Measurements from ENCODE around the gene BCAS3. TPM values are rescaled to one million over a fixed set of nuclear protein-coding genes. Genes with fewer than 3 reads are reported as not detected.
A peak's percentile ranks its signal among the peaks of the same experiment; 100 is the strongest.

BCAS3 gene
- total and polyA plus RNA-seq, 5 experiments from 2014 or later = 25.7 to 41.4 (median 32.8) TPM

DNA sequence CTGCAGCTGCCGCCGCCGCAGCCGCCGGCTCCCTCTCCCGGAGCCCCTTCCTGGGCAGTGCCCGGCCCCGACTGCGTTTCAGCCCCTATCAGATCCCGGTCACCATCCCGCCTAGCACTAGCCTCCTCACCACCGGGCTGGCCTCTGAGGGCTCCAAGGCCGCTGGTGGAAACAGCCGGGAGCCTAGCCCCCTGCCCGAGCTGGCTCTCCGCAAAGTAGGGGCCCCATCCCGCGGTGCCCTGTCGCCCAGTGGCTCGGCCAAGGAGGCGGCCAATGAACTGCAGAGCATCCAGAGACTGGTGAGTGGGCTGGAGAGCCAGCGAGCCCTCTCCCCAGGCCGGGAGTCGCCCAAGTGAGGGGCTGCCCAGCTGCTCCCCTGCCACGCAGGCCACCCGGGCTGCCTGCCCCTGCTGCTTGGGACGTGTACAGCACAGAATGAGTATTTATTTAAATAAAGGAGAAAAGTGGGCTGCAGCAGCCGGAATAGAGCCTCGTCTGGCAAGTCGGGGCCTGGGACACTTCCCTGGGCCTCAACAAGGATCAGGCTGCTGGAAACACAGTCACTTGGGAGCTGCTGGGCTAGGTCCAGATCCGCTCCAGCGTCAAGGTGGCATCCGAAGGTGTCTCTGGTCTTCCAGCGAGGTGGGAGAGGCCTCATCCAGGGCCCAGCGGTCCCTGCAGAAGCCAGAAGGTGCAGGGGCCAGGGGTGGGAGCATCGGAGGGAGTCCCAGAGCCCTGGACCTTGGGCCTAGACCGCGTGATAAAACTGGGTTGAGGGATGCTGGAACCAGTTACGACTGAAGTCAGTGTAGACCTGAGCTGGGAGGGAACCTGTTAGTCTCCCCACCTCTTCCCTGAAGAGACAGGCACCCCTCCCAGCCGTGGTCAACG is 730.7 kb downstream of the BCAS3 start:
- Mint-ChIP-seq H3K27me3 (peaks cover 27 to 60% (median 48%) of the 10 kb centered on the region in 5 donors), H3K27ac (peak overlapping the region in 1 of 10 donors; percentile 62), H3K9me3 (no peaks in the 10 kb centered on the region), H3K36me3 (no peaks in the 10 kb centered on the region), H3K4me3 (peak overlapping the region; percentile 20 to 79 (median 74)), H3K4me1 (peaks cover 18 to 35% (median 34%) of the 10 kb centered on the region in 4 donors)
- POLR2A ChIA-PET = no interaction called here
- DNase-seq (peak in 2 of 10 donors; percentile 17 to 61), ATAC-seq (no peak)

DNA sequence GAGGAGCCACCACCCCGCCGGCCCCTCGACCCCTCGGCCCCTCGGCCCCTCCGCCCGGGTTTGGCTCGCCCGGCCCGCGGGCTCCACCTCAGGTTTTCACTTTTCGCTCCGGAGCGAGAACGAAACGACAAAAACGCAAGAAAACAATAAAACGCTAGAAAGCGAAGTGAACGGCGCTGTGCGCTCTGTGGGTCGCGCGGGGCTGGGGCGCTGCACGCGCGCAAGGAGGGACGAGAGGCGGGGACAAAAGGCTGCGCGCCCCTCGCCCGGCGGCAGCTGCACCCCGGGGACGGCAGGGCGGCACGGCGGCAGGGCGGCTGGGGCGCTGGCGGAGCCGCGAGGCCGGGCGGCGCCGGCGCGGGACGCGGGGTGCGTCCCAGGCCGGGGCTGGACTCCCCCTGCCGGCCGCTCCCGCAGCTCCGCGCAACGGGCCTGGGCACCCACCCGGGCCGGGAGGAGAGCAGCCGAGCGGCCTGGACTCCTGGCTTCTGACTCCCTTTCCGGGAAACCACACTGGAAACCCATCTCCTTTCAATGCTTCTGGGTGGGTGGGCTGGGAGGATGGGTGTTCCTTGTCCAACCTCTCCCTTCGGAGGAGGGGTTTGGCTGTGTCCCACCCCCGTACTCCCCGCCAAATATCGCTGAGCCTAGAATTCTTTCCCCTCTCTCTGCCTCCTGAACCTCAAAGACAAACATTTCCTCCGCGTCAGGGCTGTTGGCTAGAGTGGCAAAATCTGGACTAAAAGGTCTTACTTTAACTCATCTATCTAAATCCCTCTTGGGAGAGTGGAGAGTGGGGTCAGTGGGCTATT is 731.9 kb downstream of the BCAS3 start:
- peak overlapping the region; percentile 68 to 86 (median 80) for H3K4me3 Mint-ChIP-seq
- H3K27ac Mint-ChIP-seq = no peak overlapping the region
- POLR2A ChIA-PET = no interaction called here
- H3K36me3 Mint-ChIP-seq = no peaks in the 10 kb centered on the region
- peaks cover 19 to 50% (median 41%) of the 10 kb centered on the region in 5 donors for H3K27me3 Mint-ChIP-seq
- H3K9me3 Mint-ChIP-seq = no peaks in the 10 kb centered on the region
- ATAC-seq (peak; percentile 11 to 25), DNase-seq (peak in 4 of 10 donors; percentile 35 to 54 (median 43))
- H3K4me1 Mint-ChIP-seq = peaks cover 17 to 27% (median 24%) of the 10 kb centered on the region in 4 donors

DNA sequence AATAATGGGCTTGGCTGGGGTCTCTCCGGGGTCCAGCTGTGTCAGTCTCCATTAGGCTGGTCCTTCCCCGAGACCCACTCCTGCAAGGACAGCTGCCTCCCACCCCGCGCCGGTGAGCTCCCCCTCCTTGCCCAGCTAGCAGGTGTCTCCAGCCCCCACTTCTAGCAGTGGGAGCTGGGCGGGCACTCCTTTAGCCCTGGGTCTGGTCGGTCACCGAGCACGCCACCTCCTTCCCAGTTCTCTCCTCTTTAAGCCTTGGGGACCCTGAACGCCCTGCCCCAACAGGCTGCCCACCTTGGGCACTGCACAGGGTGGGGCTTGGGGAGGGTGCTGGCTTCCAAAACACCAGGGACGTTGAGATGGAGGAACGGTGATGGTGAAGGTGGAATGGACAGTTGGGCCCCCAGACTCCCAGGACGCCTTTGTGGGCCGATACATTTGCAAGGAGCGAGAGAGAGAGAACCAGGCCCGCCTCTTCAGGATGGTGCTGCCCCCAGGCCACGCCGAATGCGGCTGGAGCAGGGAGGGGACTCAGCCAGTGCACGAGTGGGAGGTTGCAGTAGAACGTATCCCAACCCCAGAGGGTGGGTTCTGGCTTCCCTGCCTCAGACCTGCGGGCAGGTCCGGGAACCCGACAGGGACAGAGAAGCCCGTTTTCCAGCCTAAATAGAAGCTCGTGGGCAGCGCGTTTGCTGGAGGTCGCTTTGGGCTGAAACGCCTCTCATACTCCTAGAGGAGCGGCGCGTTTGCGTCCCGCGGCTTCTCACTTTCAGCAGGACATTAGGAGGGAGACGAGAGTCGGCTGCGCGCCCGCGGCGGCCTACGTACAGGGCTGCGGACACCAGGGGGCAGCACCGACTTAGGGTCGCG is 732.7 kb downstream of the BCAS3 start:
- H3K4me1 Mint-ChIP-seq = peaks cover 17 to 25% (median 22%) of the 10 kb centered on the region in 4 donors
- H3K9me3 Mint-ChIP-seq = no peaks in the 10 kb centered on the region
- ATAC-seq (peak; percentile 45 to 60), DNase-seq (peak; percentile 51 to 80 (median 70))
- peak overlapping the region in 2 of 10 donors; percentile 19 to 67 for H3K27ac Mint-ChIP-seq
- POLR2A ChIA-PET = no interaction called here
- peak overlapping the region; percentile 68 to 86 (median 80) for H3K4me3 Mint-ChIP-seq
- H3K36me3 Mint-ChIP-seq = no peaks in the 10 kb centered on the region
- peaks cover 19 to 47% (median 41%) of the 10 kb centered on the region in 5 donors for H3K27me3 Mint-ChIP-seq

DNA sequence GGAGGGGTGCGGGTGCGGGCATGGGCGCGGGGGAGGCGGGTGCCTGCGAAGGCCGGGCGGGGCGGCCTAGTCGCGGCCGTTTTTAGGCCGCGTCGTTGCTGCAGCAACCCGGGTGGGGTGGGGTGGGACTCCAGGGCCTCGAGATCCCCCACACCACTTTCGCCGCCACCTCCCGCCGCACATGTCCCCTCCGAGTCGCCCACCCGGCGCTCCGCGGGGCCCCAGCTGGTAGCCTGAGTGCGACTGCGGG is 733.3 kb downstream of the BCAS3 start:
- Mint-ChIP-seq H3K4me1 (peaks cover 17 to 25% (median 22%) of the 10 kb centered on the region in 4 donors), H3K27me3 (peaks cover 19 to 46% (median 41%) of the 10 kb centered on the region in 5 donors), H3K36me3 (no peaks in the 10 kb centered on the region), H3K27ac (no peak overlapping the region), H3K9me3 (no peaks in the 10 kb centered on the region), H3K4me3 (peak overlapping the region; percentile 72 to 86 (median 80))
- ATAC-seq (no peak), DNase-seq (no peak)
- POLR2A ChIA-PET = interaction anchor here (0.6 kb wide), 1 partner anchor 1595 kb away, joined by 3 read pairs; no protein-coding TSS in a partner anchor

DNA sequence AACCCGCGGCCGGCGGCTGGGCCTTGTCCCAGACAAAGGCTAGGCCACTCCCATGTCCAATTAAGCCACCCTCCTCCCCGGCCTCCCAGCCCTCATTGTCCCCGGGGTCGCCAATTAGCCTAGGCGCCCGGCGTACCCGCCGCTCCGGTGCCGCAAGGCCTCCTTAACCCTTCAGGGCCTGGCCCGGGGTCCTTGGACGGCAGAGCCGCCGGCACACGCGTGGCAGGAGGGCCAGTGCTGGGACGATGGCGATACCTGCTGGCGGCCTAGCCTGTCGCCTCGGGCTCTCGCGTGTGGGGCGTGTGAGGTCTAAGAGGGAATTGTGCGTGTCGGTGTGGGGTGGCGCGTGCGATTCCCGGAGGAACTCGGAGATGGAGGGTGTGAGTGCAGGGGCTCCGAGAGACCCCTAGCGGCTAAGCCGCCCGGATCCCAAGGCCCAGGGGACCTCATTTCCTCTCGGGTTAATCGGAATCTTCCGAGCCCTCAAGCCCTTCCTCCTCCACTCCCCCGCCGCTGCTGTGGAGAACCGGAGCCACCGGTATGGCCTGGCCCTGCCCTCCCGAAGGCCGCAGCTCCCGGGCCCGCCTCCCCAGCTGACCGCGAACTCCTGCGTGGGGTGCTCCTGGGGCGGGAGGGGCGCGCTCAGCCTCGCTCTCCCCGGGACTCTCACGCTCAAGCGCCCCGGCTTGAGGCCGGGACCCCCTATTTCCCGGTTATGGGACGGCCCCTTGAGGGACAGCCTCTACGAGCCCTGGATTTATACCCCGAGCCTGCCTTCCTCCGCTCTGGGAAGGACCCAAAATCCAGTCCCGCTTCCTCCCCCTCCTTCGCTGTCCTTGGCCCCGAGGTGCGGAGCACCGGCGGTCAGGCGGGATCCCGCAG is 733.9 kb downstream of the BCAS3 start:
- peak; percentile 11 to 19 for ATAC-seq
- peak overlapping the region in 1 of 10 donors; percentile 21 for H3K27ac Mint-ChIP-seq
- no peaks in the 10 kb centered on the region for H3K9me3 Mint-ChIP-seq
- H3K4me1 Mint-ChIP-seq = peaks cover 17 to 25% (median 22%) of the 10 kb centered on the region in 4 donors
- POLR2A ChIA-PET = interaction anchor here (0.6 kb wide), 1 partner anchor 1596 kb away, joined by 3 read pairs; no protein-coding TSS in a partner anchor
- no peaks in the 10 kb centered on the region for H3K36me3 Mint-ChIP-seq
- H3K27me3 Mint-ChIP-seq = peaks cover 17 to 40% (median 36%) of the 10 kb centered on the region in 5 donors
- peak overlapping the region; percentile 53 to 86 (median 78) for H3K4me3 Mint-ChIP-seq
- DNase-seq = peak in 4 of 10 donors; percentile 17 to 63 (median 39)

DNA sequence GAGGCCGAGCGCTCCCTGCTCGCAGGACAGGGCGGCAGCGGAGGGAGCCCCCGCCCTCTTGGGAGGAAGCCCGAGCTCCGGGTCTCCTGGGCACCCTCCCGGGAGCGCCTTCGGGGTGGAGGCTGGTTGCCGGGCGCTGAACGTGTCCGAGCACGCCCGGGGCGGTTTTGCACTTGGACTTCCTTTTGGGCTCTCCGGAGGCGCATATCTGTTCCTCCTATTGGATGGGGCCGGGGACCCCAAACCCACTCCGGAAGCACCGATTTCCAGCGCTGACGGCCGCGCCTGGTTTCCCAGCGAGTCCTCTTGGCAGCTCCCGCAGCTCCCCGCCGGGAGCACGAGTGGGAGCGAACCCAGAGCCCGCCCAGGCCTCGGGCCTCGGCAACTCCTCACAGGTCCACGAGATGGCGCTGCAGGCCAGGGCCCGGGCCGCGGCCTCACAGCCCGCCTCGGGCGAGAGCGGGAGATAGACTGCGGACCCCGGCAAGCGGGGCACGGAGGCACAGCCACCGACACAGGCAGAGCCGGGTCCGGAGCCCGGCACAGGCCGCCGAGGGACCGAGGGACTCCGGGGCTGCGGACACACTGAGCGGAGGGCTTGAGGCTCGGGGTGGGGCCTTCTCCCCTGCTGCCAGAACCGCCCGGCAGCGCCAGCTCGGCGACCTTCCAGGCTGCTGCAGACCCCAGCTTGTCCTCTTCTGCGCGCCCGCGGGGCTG is 734.6 kb downstream of the BCAS3 start:
- Mint-ChIP-seq H3K36me3 (no peaks in the 10 kb centered on the region), H3K27ac (no peak overlapping the region), H3K9me3 (no peaks in the 10 kb centered on the region), H3K27me3 (peaks cover 13 to 39% (median 31%) of the 10 kb centered on the region in 5 donors), H3K4me3 (peak overlapping the region in 9 of 10 donors; percentile 46 to 86 (median 79)), H3K4me1 (peaks cover 17 to 29% (median 23%) of the 10 kb centered on the region in 4 donors)
- DNase-seq = peak; percentile 61 to 85 (median 82)
- POLR2A ChIA-PET = interaction anchor here (0.8 kb wide), 1 partner anchor 51 kb away, joined by 4 read pairs; no protein-coding TSS in a partner anchor
- peak; percentile 78 to 79 for ATAC-seq

DNA sequence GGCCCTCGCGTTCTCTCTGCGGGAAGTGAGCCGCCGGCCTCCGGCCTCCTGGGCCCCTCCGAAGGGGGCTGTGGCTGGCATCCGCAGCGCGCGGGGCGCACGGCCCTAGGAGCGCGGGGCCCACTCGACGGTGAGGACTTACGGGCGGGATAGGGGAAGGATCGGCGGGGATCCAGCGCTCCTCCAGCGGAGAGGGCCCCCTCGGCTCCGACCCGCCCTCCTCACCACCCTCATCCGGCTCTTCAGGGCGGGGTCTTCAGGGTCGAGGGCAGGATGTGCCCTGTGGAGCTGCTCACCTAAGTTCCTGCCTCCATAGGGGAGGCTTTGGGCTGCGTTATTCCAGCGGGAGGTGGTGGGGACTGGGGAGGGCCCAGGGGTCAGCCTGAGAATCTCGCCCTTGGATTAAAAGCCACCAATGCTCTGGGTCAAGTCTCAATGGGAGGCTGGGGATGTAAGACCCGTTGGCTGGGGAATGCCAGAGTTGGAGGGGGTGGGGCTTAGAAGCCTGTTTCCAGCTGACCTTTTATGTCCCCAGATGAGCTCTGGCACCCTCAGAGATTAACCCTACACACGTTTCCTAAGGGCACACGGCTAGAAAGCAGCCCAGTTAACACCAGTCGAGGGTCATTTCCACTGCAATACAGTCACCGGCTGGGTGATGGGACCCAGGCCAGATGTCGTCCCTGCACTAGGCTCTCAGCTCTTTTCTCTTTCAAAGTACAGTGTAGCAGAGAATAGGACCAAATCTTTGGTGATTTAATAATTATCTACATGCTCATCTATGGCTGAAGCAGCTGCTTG is 735.4 kb downstream of the BCAS3 start:
- Mint-ChIP-seq H3K9me3 (no peaks in the 10 kb centered on the region), H3K36me3 (no peaks in the 10 kb centered on the region), H3K27ac (peak overlapping the region in 1 of 10 donors; percentile 7), H3K27me3 (peaks cover 7 to 38% (median 24%) of the 10 kb centered on the region in 5 donors), H3K4me3 (peak overlapping the region; percentile 43 to 85 (median 74)), H3K4me1 (peaks cover 14 to 26% (median 19%) of the 10 kb centered on the region in 4 donors)
- peak in 1 of 10 donors; percentile 52 for DNase-seq
- POLR2A ChIA-PET = interaction anchor here (0.8 kb wide), 1 partner anchor 51 kb away, joined by 4 read pairs; no protein-coding TSS in a partner anchor
- peak in 1 of 2 donors; percentile 9 for ATAC-seq

DNA sequence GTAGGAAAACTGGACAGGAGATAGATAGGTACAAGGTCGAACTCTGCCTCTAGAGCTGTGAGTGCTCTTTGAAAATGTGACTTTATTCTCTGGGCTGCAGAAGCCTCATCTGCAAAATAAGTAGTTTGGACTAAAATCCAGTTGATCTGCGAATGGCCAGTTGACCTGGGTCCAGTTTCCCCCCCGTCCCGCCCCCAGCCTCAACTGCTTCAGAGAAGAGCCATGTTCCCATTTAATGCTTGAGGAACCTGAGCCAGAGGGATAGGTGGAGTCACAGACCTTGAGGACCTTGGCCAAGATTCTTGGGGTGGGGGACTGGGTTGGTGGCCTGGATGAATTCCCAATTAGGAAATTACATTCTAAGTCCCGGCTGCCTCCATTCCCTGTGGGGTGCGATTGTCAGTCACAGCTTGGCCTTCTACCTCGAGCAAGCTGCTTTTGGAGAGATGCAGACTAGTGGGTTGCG is 736.0 kb downstream of the BCAS3 start:
- Mint-ChIP-seq H3K4me3 (peak overlapping the region in 9 of 10 donors; percentile 43 to 85 (median 73)), H3K27ac (peak overlapping the region in 1 of 10 donors; percentile 7), H3K9me3 (no peaks in the 10 kb centered on the region), H3K27me3 (peaks cover 7 to 36% (median 22%) of the 10 kb centered on the region in 5 donors), H3K36me3 (no peaks in the 10 kb centered on the region), H3K4me1 (peaks cover 11 to 21% (median 14%) of the 10 kb centered on the region in 4 donors)
- POLR2A ChIA-PET = no interaction called here
- ATAC-seq (no peak), DNase-seq (peak in 1 of 10 donors; percentile 45)

DNA sequence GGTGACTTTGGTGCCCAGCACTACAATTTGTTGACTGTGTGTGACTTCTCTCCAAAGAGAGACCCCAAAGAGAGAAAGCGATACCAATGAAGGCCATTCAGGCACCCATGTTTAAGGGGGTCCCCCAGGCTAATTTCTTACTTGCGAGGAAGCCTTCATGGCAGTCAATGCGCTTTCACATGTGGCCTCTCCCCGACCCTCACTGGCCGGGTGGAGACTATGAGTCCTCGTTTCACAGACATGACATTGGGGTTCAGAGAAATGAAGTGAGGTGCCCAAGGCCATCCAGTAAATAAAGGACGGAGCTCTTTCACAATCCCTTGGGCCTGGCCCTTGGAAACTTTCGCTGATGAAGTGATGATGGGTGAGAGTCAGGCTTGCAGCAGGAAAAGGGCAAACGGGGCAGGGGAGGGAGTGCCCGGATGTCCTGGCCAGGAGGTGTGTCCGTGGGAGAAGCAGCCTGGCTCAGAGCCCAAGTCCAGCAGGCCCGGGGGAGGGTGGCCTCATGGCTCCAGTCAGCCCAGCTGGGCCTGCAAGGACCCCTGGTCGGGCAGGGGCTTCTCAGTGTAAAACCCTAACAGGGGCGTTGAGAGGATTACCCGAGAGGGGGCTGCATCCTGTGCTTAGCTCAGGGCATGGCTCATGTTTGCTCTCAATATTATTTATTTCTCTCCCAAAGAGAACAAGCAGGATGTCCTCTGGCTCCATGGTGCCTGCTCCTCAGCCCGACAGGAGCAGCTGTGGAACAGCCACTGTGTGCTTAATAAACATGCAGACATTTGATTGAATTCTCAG is 736.7 kb downstream of the BCAS3 start:
- Mint-ChIP-seq H3K9me3 (no peaks in the 10 kb centered on the region), H3K27me3 (peaks cover 9 to 39% (median 23%) of the 10 kb centered on the region in 5 donors), H3K27ac (no peak overlapping the region), H3K4me1 (peaks cover 9 to 16% (median 11%) of the 10 kb centered on the region in 4 donors), H3K36me3 (no peaks in the 10 kb centered on the region), H3K4me3 (no peak overlapping the region)
- ATAC-seq (no peak), DNase-seq (peak in 1 of 10 donors; percentile 40)
- POLR2A ChIA-PET = no interaction called here

Measured in naive thymus-derived CD8-positive, alpha-beta T cell (primary cell).